Activated T-cell treated with anti-CD3 and anti-CD28 coated beads, Interleukin-2, amount 50 U/mL, for 72 hours (primary cell): ENCODE measurements around the gene ETV5. TPM values are rescaled to one million over a fixed set of nuclear protein-coding genes. Genes with fewer than 3 reads are reported as not detected.

Experiments used
- ATAC-seq, 2 donors: fragments of 150-1000 bp; cut with Tn5 transposase; replicated peaks in 1 of 2; 2 replicates each; pipeline ENCODE4 v1.10.0; 2021; ENCODE audit warnings: moderate library complexity in 2 of 2, mild to moderate bottlenecking in 1 of 2
- DNase-seq, 2 donors: peaks; one replicate each; pipeline ENCODE4 v3.0.0; 2021 to 2022; ENCODE audit warnings: mixed read lengths in 1 of 2
- H3K27ac Mint-ChIP-seq: one replicate; pipeline ENCODE4 v1.8.0; 2022; ENCODE audit warnings: mild to moderate bottlenecking, moderate library complexity, mixed read lengths
- H3K27me3 Mint-ChIP-seq: one replicate; pipeline ENCODE4 v1.8.0; 2022; ENCODE audit warnings: low read depth, mixed read lengths
- H3K36me3 Mint-ChIP-seq, 2 donors: one replicate each; pipeline ENCODE4 v1.8.0; 2022; ENCODE audit warnings: mixed read lengths in 2 of 2, mild to moderate bottlenecking in 1 of 2; ENCODE audit not compliant: insufficient read depth in 2 of 2
- H3K4me1 Mint-ChIP-seq: one replicate; pipeline ENCODE4 v1.8.0; 2022; ENCODE audit warnings: low read depth, mixed read lengths
- H3K4me3 Mint-ChIP-seq, 2 donors: one replicate each; pipeline ENCODE4 v1.8.0; 2022; ENCODE audit warnings: mild to moderate bottlenecking in 2 of 2, mixed read lengths in 2 of 2, moderate library complexity in 2 of 2
- H3K9me3 Mint-ChIP-seq, 2 donors: one replicate each; pipeline ENCODE4 v1.8.0; 2022; ENCODE audit warnings: mixed read lengths in 2 of 2
- total RNA-seq, 2 donors: library from RNA; stranded (reverse); gene quantifications; one replicate each; pipeline ENCODE4 v1.2.3, GENCODE V29; 2022

Gene ETV5
- total RNA-seq, 2 donors from 2014 or later, result 2.9 to 3.4 TPM

- ATAC-seq (no peak), DNase-seq (no peak)
- Mint-ChIP-seq H3K27me3 (peaks cover 44% of the 10 kb centered on the region), H3K4me1 (no peaks in the 10 kb centered on the region), H3K27ac (no peak overlapping the region), H3K9me3 (no peaks in the 10 kb centered on the region), H3K4me3 (no peak overlapping the region), H3K36me3 (no peaks in the 10 kb centered on the region)
Observed at GRCh38 chr3:186138272-186138981, 29.5 kb upstream of the ETV5 start.

- ATAC-seq, result no peak
- no peaks in the 10 kb centered on the region for H3K36me3 Mint-ChIP-seq
- no peak for DNase-seq
- H3K27me3 Mint-ChIP-seq, result peaks cover 33% of the 10 kb centered on the region
- H3K9me3 Mint-ChIP-seq, result no peaks in the 10 kb centered on the region
- no peaks in the 10 kb centered on the region for H3K4me1 Mint-ChIP-seq
- H3K27ac Mint-ChIP-seq, result no peak overlapping the region
- H3K4me3 Mint-ChIP-seq, result no peak overlapping the region
Observed at GRCh38 chr3:186137051-186137685, 28.3 kb upstream of the ETV5 start.

- H3K27me3 Mint-ChIP-seq, result peaks cover 38% of the 10 kb centered on the region
- H3K36me3 Mint-ChIP-seq, result no peaks in the 10 kb centered on the region
- no peaks in the 10 kb centered on the region for H3K4me1 Mint-ChIP-seq
- no peaks in the 10 kb centered on the region for H3K9me3 Mint-ChIP-seq
- DNase-seq, result no peak
- no peak overlapping the region for H3K27ac Mint-ChIP-seq
- no peak for ATAC-seq
- H3K4me3 Mint-ChIP-seq, result no peak overlapping the region
Observed at GRCh38 chr3:186133980-186134379, 25.1 kb upstream of the ETV5 start.

GRCh38 chr3:186132487-186132886 lies 23.6 kb upstream of the ETV5 start:
- Mint-ChIP-seq H3K36me3 (no peaks in the 10 kb centered on the region), H3K4me3 (no peak overlapping the region), H3K9me3 (no peaks in the 10 kb centered on the region), H3K27ac (no peak overlapping the region), H3K27me3 (peaks cover 43% of the 10 kb centered on the region), H3K4me1 (no peaks in the 10 kb centered on the region)
- ATAC-seq (no peak), DNase-seq (no peak)

- Mint-ChIP-seq H3K36me3 (no peaks in the 10 kb centered on the region), H3K4me3 (no peak overlapping the region), H3K4me1 (no peaks in the 10 kb centered on the region)
Observed at GRCh38 chr3:186129206-186129605, 20.3 kb upstream of the ETV5 start.

GRCh38 chr3:186128158-186128557 lies 19.3 kb upstream of the ETV5 start:
- no peak overlapping the region for H3K27ac Mint-ChIP-seq
- H3K36me3 Mint-ChIP-seq, result no peaks in the 10 kb centered on the region
- peaks cover 2 to 3% of the 10 kb centered on the region in 2 donors for H3K9me3 Mint-ChIP-seq
- ATAC-seq, result no peak
- no peaks in the 10 kb centered on the region for H3K4me1 Mint-ChIP-seq
- no peak for DNase-seq
- H3K27me3 Mint-ChIP-seq, result peaks cover 46% of the 10 kb centered on the region
- no peak overlapping the region for H3K4me3 Mint-ChIP-seq

More at GRCh38 chr3:186129206-186129605, 20.3 kb upstream of the ETV5 start:
- H3K27ac Mint-ChIP-seq, result no peak overlapping the region
- H3K9me3 Mint-ChIP-seq, result peaks cover 2 to 3% of the 10 kb centered on the region in 2 donors
- peaks cover 45% of the 10 kb centered on the region for H3K27me3 Mint-ChIP-seq
- DNase-seq (no peak), ATAC-seq (no peak)

DNA sequence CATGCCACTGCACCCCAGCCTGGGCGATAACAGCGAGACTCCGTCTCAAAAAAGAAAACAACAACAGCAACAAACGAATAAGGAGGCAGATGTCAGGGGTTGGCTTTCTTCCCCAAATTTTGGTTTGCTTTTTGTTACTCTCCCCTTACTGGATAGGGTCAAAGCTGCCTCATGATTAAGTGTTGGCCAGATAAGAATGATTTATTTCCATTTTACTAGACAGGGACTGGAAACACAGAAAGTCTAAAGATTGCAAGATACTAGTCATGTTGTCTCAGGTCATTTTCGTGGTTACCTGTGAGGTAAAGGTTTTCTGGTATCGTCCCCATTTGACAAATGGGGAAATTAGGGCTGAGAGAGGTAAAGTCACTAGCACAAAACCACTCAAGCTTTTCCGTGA lies 18.6 kb upstream of the ETV5 start:
- DNase-seq (no peak), ATAC-seq (no peak)
- H3K4me1 Mint-ChIP-seq, result no peaks in the 10 kb centered on the region
- H3K27ac Mint-ChIP-seq, result no peak overlapping the region
- H3K4me3 Mint-ChIP-seq, result no peak overlapping the region
- peaks cover 53% of the 10 kb centered on the region for H3K27me3 Mint-ChIP-seq
- peaks cover 2 to 3% of the 10 kb centered on the region in 2 donors for H3K9me3 Mint-ChIP-seq
- H3K36me3 Mint-ChIP-seq, result no peaks in the 10 kb centered on the region

GRCh38 chr3:186125118-186125517 lies 16.2 kb upstream of the ETV5 start:
- no peaks in the 10 kb centered on the region for H3K4me1 Mint-ChIP-seq
- H3K4me3 Mint-ChIP-seq, result no peak overlapping the region
- H3K27ac Mint-ChIP-seq, result no peak overlapping the region
- no peak for DNase-seq
- peaks cover 2 to 3% of the 10 kb centered on the region in 2 donors for H3K9me3 Mint-ChIP-seq
- H3K27me3 Mint-ChIP-seq, result peaks cover 53% of the 10 kb centered on the region
- no peaks in the 10 kb centered on the region for H3K36me3 Mint-ChIP-seq
- peak in 1 of 2 donors; percentile 29 for ATAC-seq

DNA sequence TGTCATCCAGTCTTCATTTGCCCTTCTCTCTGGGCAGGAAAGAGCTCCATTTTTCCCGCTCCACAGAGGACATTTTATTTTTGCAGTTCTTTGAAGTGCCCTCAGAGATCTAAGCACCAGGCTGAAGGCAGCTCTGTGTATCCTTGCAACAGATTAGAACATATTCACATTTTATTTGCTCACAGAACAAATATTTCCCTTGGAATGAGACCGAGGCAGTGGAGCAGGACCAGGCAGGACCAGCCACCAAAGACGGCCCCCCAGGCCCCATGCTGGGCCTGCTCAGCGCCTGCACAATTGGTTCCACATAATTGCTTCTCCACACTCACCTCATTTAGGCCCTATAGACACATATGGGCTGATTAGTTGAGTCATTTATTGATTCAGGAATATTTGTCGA lies 15.7 kb upstream of the ETV5 start:
- no peak for DNase-seq
- H3K27me3 Mint-ChIP-seq, result peaks cover 58% of the 10 kb centered on the region
- no peaks in the 10 kb centered on the region for H3K36me3 Mint-ChIP-seq
- no peak overlapping the region for H3K27ac Mint-ChIP-seq
- H3K4me3 Mint-ChIP-seq, result no peak overlapping the region
- peaks cover 2 to 3% of the 10 kb centered on the region in 2 donors for H3K9me3 Mint-ChIP-seq
- no peaks in the 10 kb centered on the region for H3K4me1 Mint-ChIP-seq
- ATAC-seq, result no peak

DNA sequence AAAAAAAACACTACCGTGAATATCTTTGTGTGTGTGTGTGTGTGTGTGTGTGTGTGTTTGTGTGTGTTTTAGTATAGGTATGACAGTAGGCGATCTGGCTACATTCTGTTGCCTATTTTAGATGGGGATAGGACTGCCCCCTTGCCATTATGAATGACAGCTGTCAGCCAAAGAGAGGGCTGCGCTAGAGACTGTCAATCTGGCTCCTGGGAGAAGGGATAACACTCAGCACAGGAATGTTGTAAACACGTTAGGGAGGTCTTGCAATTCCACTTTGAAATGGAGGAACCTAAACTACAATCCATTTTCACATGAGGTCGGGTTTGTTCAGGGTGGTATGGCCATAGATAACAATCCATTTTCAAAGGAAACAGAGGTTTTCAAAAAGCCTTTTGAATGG lies 14.1 kb upstream of the ETV5 start:
- peaks cover 69% of the 10 kb centered on the region for H3K27me3 Mint-ChIP-seq
- DNase-seq (no peak), ATAC-seq (no peak)
- H3K36me3 Mint-ChIP-seq, result no peaks in the 10 kb centered on the region
- H3K4me3 Mint-ChIP-seq, result no peak overlapping the region
- H3K4me1 Mint-ChIP-seq, result no peaks in the 10 kb centered on the region
- no peak overlapping the region for H3K27ac Mint-ChIP-seq
- H3K9me3 Mint-ChIP-seq, result peaks cover 2 to 3% of the 10 kb centered on the region in 2 donors

- Mint-ChIP-seq H3K4me3 (no peak overlapping the region), H3K9me3 (peaks cover 2 to 3% of the 10 kb centered on the region in 2 donors), H3K4me1 (no peaks in the 10 kb centered on the region), H3K36me3 (no peaks in the 10 kb centered on the region), H3K27me3 (peaks cover 75% of the 10 kb centered on the region), H3K27ac (no peak overlapping the region)
- ATAC-seq (no peak), DNase-seq (no peak)
Observed at GRCh38 chr3:186121968-186122367, 13.1 kb upstream of the ETV5 start.

DNA sequence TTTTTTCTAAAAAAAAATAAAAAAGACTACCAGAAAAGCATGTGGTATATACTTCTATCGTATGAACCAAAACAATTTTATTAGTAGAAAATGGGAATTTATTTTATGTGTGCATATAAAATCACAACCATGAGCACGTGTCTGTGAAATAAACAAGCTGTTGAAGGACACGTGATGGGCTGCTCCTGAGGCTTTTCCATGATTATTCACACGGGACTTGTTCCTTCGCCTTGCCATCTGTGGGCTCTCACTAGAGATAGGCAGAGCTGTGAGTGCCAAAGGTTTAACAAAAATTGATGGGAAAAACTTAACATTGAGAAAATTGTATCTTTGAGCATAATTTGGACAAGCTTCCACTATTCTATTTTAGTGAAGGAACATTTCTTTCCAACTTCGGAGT lies 12.4 kb upstream of the ETV5 start:
- Mint-ChIP-seq H3K9me3 (peaks cover 2 to 3% of the 10 kb centered on the region in 2 donors), H3K36me3 (no peaks in the 10 kb centered on the region), H3K27me3 (peaks cover 77% of the 10 kb centered on the region), H3K4me1 (no peaks in the 10 kb centered on the region), H3K4me3 (no peak overlapping the region), H3K27ac (no peak overlapping the region)
- no peak for DNase-seq
- no peak for ATAC-seq

DNA sequence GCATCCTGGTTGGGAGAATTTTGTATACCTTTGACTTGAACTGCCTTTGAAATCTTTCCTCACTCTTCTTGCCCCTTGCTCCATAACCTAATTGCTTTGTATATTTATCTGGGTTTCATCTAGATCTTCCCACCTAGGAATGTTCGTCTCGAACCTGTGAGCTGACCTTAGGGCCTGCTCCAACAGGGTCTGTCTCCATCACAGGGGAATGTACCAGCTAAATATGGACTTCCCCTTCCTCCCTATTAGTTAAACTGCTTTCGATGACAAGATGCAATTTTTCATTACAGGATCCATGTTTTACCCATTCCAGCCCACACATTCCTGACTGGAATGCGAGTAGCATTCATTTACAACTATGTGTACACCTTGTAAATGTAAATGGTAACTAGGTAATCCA lies 10.6 kb upstream of the ETV5 start:
- Mint-ChIP-seq H3K4me1 (no peaks in the 10 kb centered on the region), H3K36me3 (no peaks in the 10 kb centered on the region), H3K27ac (no peak overlapping the region), H3K9me3 (no peaks in the 10 kb centered on the region), H3K27me3 (peaks cover 84% of the 10 kb centered on the region), H3K4me3 (no peak overlapping the region)
- DNase-seq, result no peak
- ATAC-seq, result no peak

DNA sequence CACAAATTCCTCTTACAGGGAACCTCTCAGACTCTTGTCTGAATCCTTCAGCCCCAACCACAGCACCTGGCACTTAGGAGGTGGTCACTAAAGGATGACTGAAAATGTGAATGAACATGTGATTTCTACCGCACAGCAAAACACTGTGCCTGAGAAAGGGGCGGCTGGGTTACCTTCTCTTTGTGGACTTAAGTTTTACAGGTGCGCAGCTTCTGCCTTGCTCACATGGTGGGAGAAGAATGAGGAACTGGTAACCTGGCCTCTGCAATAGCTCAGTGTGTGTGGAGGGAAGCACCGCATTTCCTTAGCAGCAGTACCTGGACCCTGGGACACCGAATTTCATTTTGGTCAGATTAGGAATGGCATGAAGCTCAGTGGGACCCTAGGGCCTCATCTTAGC lies 9.8 kb upstream of the ETV5 start:
- H3K4me1 Mint-ChIP-seq, result no peaks in the 10 kb centered on the region
- H3K27ac Mint-ChIP-seq, result no peak overlapping the region
- no peaks in the 10 kb centered on the region for H3K36me3 Mint-ChIP-seq
- H3K4me3 Mint-ChIP-seq, result no peak overlapping the region
- DNase-seq (no peak), ATAC-seq (no peak)
- H3K27me3 Mint-ChIP-seq, result peaks cover 91% of the 10 kb centered on the region
- H3K9me3 Mint-ChIP-seq, result no peaks in the 10 kb centered on the region
